Fibroblast of lung (primary cell): ENCODE results near the gene F3.

ENCODE experiments used
- CTCF ChIP-seq, 2 donors: IDR thresholded peaks in 1 of 2; conservative IDR thresholded peaks in 1 of 2; 1 replicate in 1 of 2; 2 replicates in 1 of 2; pipeline ENCODE4 v1.5.1; 2011 to 2012; ENCODE audit warnings: low read length in 2 of 2, control low read depth in 1 of 2, inconsistent platforms in 1 of 2, low read depth in 1 of 2, mild to moderate bottlenecking in 1 of 2
- EZH2 ChIP-seq: IDR thresholded peaks from 2 replicates; pipeline ENCODE4 v1.5.1; 2012; ENCODE audit warnings: low read length, control low read depth, mild to moderate bottlenecking; ENCODE audit errors: missing control alignments

GRCh38 chr1:94544706-94545490 lies 3.3 kb upstream of the F3 start:
- TF ChIP-seq EZH2 (no peak), CTCF (conservative IDR thresholded peaks at IDR 0.05 in 1 of 2, IDR thresholded peaks at IDR 0.05 in 1 of 2; ENCODE audit: low read depth in 1 of 2, low read length in 2 of 2) (peak; percentile 27 to 38)
